HCT116 (cell line): ENCODE data around the gene LIN52. TPM values are rescaled to one million over a fixed set of nuclear protein-coding genes. Genes with fewer than 3 reads are reported as not detected.

Source experiments
- ATAC-seq: fragments of 200-7000 bp; cut with Tn5 transposase; 2 replicates; pipeline ENCODE4 v1.9.1; 2020; ENCODE audit warnings: mild to moderate bottlenecking, moderate library complexity
- Bru-seq: library from RNA; stranded (reverse); fragments of 400-500 nt; gene quantifications from one replicate; lab custom pipeline; 2021; lab: Mats Ljungman, UMichigan
- BruChase-seq, 2 experiments: library from RNA; stranded (reverse); fragments of 400-500 nt; gene quantifications; one replicate each; lab custom pipeline; 2021; lab: Mats Ljungman, UMichigan
- BruUV-seq: library from RNA; stranded (reverse); fragments of 400-500 nt; replicated peaks from 2 replicates; lab custom pipeline; 2021; lab: Mats Ljungman, UMichigan
- CTCF ChIA-PET: fragments of 300-600 bp; sonication (Branson Sonifier 250); formaldehyde crosslinking; loops from one replicate; lab custom pipeline; 2021; ENCODE audit warnings: antibody characterized with exemption; lab: Charles Lee
- POLR2A ChIA-PET: fragments of 300-600, 350-600 bp; sonication (Branson Sonifier 250); formaldehyde crosslinking; loops from one replicate; lab custom pipeline; 2021; ENCODE audit warnings: antibody characterized with exemption; lab: Charles Lee
- RAD21 ChIA-PET, 2 experiments: fragments of 300-600 bp; sonication (Branson Sonifier 250); formaldehyde crosslinking; loops; one replicate each; lab custom pipeline; 2023; ENCODE audit warnings: low total read pairs in 2 of 2; ENCODE audit not compliant: uncharacterized antibody in 2 of 2, unreplicated experiment in 2 of 2, low non-redundant PET in 1 of 2; lab: Charles Lee
- DNase-seq: peaks from one replicate; pipeline ENCODE4 v3.0.0-alpha.2; 2010; ENCODE audit warnings: low read depth, low spot score
- H2AFZ ChIP-seq: fragments of 200-600 bp; shearing (Covaris generic), sonication (generic); 2 replicates; pipeline ENCODE4 v1.6.1; 2017; ENCODE audit warnings: low read depth, mixed run types, mixed read lengths, antibody characterized with exemption, low read length; ENCODE audit not compliant: poor library complexity, severe bottlenecking
- H3K27ac ChIP-seq: 2 replicates; pipeline ENCODE4 v1.5.1; 2012; ENCODE audit warnings: low read depth, low read length
- H3K27me3 ChIP-seq: fragments of 200-600 bp; sonication (generic); 2 replicates; pipeline ENCODE4 v1.6.1; 2016; ENCODE audit warnings: mixed run types, low read length, mixed read lengths; ENCODE audit not compliant: insufficient read depth
- H3K36me3 ChIP-seq, 2 experiments: fragments of 200-500 bp in 1 of 2; fragments of 200-600 bp in 1 of 2; sonication (Bioruptor generic) in 1 of 2; sonication (generic) in 1 of 2; 2 replicates each; pipeline versions ENCODE4 v1.5.1 to v1.6.1; 2014 to 2016; ENCODE audit warnings: low read length in 2 of 2, inconsistent platforms in 1 of 2, mixed read lengths in 1 of 2, mixed run types in 1 of 2; ENCODE audit not compliant: insufficient read depth in 2 of 2, control insufficient read depth in 1 of 2
- H3K4me1 ChIP-seq, 2 experiments: fragments of 200-600 bp in 1 of 2; sonication (generic) in 1 of 2; 2 replicates each; pipeline versions ENCODE4 v1.5.1 to v1.6.1; 2012 to 2017; ENCODE audit warnings: low read length in 2 of 2, inconsistent platforms in 1 of 2, mild to moderate bottlenecking in 1 of 2, mixed read lengths in 1 of 2, mixed run types in 1 of 2, moderate library complexity in 1 of 2; ENCODE audit not compliant: insufficient read depth in 2 of 2, control insufficient read depth in 1 of 2
- H3K4me2 ChIP-seq: fragments of 200-600 bp; sonication (generic); 2 replicates; pipeline ENCODE4 v1.6.1; 2017; ENCODE audit warnings: mixed run types, low read length, mixed read lengths
- H3K4me3 ChIP-seq, 2 experiments: fragments of 200-600 bp in 1 of 2; sonication (generic) in 1 of 2; replicated peaks in 1 of 2; 2 replicates each; pipeline ENCODE4 v1.5.1; 2011 to 2016; ENCODE audit warnings: low read length in 2 of 2, control low read depth in 1 of 2, low read depth in 1 of 2, mild to moderate bottlenecking in 1 of 2, mixed read lengths in 1 of 2, mixed run types in 1 of 2
- H3K79me2 ChIP-seq: fragments of 200-600 bp; sonication (generic); 2 replicates; pipeline ENCODE4 v1.6.1; 2017; ENCODE audit warnings: mild to moderate bottlenecking, mixed run types, low read length, moderate library complexity, mixed read lengths; ENCODE audit not compliant: insufficient read depth
- H3K9ac ChIP-seq: fragments of 200-600 bp; sonication (generic); 2 replicates; pipeline ENCODE4 v1.6.1; 2016; ENCODE audit warnings: low read length, mixed read lengths
- H3K9me2 ChIP-seq: fragments of 200-600 bp; sonication (generic), shearing (Covaris generic); 2 replicates; pipeline ENCODE4 v1.6.1; 2017; ENCODE audit warnings: mixed run types, mild to moderate bottlenecking, moderate library complexity; ENCODE audit not compliant: insufficient read depth
- H3K9me3 ChIP-seq, 2 experiments: fragments of 200-500 bp in 1 of 2; fragments of 200-600 bp in 1 of 2; sonication (Bioruptor generic) in 1 of 2; sonication (generic) in 1 of 2; 2 replicates each; pipeline ENCODE4 v1.6.1; 2014 to 2017; ENCODE audit warnings: low read length in 2 of 2, mixed read lengths in 2 of 2, inconsistent platforms in 1 of 2, low read depth in 1 of 2, mild to moderate bottlenecking in 1 of 2, mixed run types in 1 of 2, moderate library complexity in 1 of 2; ENCODE audit not compliant: control insufficient read depth in 1 of 2, insufficient read depth in 1 of 2
- H4K20me1 ChIP-seq: fragments of 200-600 bp; sonication (generic), shearing (Covaris generic); 2 replicates; pipeline ENCODE4 v1.6.1; 2017; ENCODE audit warnings: mixed run types, mild to moderate bottlenecking, moderate library complexity; ENCODE audit not compliant: insufficient read depth
- CBX3 ChIP-seq: IDR thresholded peaks from 2 replicates; pipeline ENCODE4 v1.6.1; 2012; ENCODE audit warnings: low read depth
- CEBPB ChIP-seq: IDR thresholded peaks from 2 replicates; pipeline ENCODE4 v1.6.1; 2012; ENCODE audit warnings: low read depth
- CTCF ChIP-seq, 3 experiments: fragments of 200-600 bp in 1 of 3; sonication (generic) in 1 of 3; IDR thresholded peaks in 2 of 3; conservative IDR thresholded peaks in 1 of 3; 2 replicates each; pipeline ENCODE4 v1.5.1; 2012 to 2017; ENCODE audit warnings: low read depth in 2 of 3, low read length in 2 of 3, antibody characterized with exemption in 1 of 3, borderline replicate concordance in 1 of 3, control low read depth in 1 of 3, mild to moderate bottlenecking in 1 of 3, mixed read lengths in 1 of 3, mixed run types in 1 of 3, moderate library complexity in 1 of 3; ENCODE audit not compliant: insufficient read depth in 1 of 3
- EGR1 ChIP-seq: IDR thresholded peaks from 2 replicates; pipeline ENCODE4 v1.6.1; 2012; ENCODE audit warnings: low read depth
- EZH2phosphoT487 ChIP-seq: fragments of 200-600 bp; IDR thresholded peaks from 2 replicates; pipeline ENCODE4 v1.6.1; 2018; ENCODE audit warnings: antibody characterized with exemption, borderline replicate concordance
- FOSL1 ChIP-seq: IDR thresholded peaks from 2 replicates; pipeline ENCODE4 v1.6.1; 2012; ENCODE audit warnings: low read depth
- JUND ChIP-seq: IDR thresholded peaks from 2 replicates; pipeline ENCODE4 v1.6.1; 2012
- MAX ChIP-seq: IDR thresholded peaks from 2 replicates; pipeline ENCODE4 v1.6.1; 2012
- POLR2A ChIP-seq: IDR thresholded peaks from 2 replicates; pipeline ENCODE4 v1.7.0; 2011; ENCODE audit warnings: borderline replicate concordance; ENCODE audit not compliant: insufficient read depth, insufficient read length; ENCODE audit errors: extremely low read depth
- RAD21 ChIP-seq: IDR thresholded peaks from 2 replicates; pipeline ENCODE4 v1.6.1; 2012; ENCODE audit warnings: low read depth, mild to moderate bottlenecking
- REST ChIP-seq: IDR thresholded peaks from 2 replicates; pipeline ENCODE4 v1.6.1; 2012; ENCODE audit warnings: low read depth
- SRF ChIP-seq: IDR thresholded peaks from 2 replicates; pipeline ENCODE4 v1.6.1; 2012; ENCODE audit warnings: low read depth
- TCF7L2 ChIP-seq: IDR thresholded peaks from 2 replicates; pipeline ENCODE4 v1.7.0; 2011; ENCODE audit warnings: borderline replicate concordance, inconsistent platforms; ENCODE audit not compliant: insufficient read depth, insufficient read length; ENCODE audit errors: extremely low read depth
- YY1 ChIP-seq: IDR thresholded peaks from 2 replicates; pipeline ENCODE4 v1.6.1; 2011; ENCODE audit warnings: low read length, low read depth, moderate library complexity, mild to moderate bottlenecking; ENCODE audit not compliant: insufficient replicate concordance; ENCODE audit errors: extremely low read depth
- ZFX ChIP-seq: fragments of 450-650 bp; IDR thresholded peaks from 2 replicates; pipeline ENCODE4 v1.6.1; 2017
- ZNF274 ChIP-seq: fragments of 200-500 bp; sonication (Bioruptor generic); IDR thresholded peaks from 2 replicates; pipeline ENCODE4 v1.6.1; 2014; ENCODE audit warnings: mild to moderate bottlenecking, low read depth, low read length, inconsistent platforms
- intact Hi-C: fragments of 100-400 bp; cut with micrococcal nuclease; formaldehyde crosslinking; loops from 2 replicates; pipeline ENCODE4 v1.10.0; 2022
- long read RNA-seq: library from polyadenylated mRNA; unstranded; transcript quantifications from one replicate; pipeline ENCODE4 v2.0.0, GENCODE V29; 2021; ENCODE audit not compliant: unreplicated experiment
- polyA plus RNA-seq: library from polyadenylated mRNA; unstranded; fragments of >200 nt; gene quantifications from 2 replicates; pipeline ENCODE4 v1.2.1, GENCODE V29; 2012; ENCODE audit warnings: missing spikeins
- total RNA-seq: library from RNA; stranded (reverse); gene quantifications from one replicate; pipeline ENCODE4 v1.2.1, GENCODE V29; 2021; ENCODE audit not compliant: unreplicated experiment
- TF ChIP-seq, protein P1 (sequence below): IDR thresholded peaks from 2 replicates; pipeline ENCODE4 v1.6.1; 2012

Gene LIN52
- total RNA-seq: 9.6 TPM
- 5.6 and 5.7 TPM in 2 replicates for polyA plus RNA-seq
- percentile 61 among the genes with signal in this experiment for Bru-seq, nascent RNA
- percentile 51 among the genes with signal in this experiment for BruChase-seq, experiment 1, labeled RNA remaining after a 6-hour chase
- percentile 54 among the genes with signal in this experiment for BruChase-seq, experiment 2, labeled RNA remaining after a 2-hour chase
- long read RNA-seq, transcript LIN52-205 (6 exons, 2,776 nt): major isoform, 27 of 40 reads
- long read RNA-seq, partial matches to known transcripts: 1 of 40 reads
- long read RNA-seq, other reads (novel, unspliced or antisense): 11 of 40 reads

DNA sequence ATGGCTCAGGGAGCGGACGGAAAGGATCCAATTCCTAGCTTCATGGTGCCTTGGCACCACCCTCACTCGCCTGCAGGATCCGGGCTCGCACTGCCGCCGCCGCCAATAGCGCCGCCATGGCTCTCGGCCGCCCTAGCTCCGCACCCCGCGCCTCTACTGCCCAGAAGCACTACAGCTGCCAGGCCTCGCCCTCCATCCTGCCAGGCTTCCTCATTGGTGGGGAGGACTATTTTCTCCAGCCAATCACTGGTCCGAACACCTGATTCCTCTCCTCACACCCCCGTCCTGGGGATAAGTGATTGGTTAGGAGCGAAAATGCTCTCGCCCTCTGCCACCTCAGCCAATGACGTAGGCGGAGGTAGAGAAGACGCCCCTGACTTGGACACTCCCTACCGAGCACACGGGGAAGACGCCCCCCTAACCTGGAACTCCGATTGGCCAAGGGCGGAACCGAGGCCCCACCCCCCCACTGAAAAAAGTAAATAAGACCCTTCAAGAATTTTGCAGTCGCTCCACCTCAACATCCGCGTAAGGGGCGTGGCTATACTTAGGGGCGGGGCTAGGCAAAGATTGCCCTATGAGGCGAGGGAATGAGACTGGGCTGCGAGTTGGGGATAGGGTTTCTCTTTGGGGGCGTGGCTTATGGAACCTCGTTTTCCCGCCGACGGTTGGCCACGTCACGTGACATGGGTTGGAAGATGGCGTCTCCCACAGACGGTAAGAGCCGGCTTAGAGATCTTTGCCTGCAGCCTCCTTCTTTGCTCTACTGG lies at the start of gene LIN52, which contains the start of gene ALDH6A1:
LIN52 (plus strand) TSS at position 680 of the 770 bp plus-strand sequence; CDS start at position 699, 19 bp downstream.
ALDH6A1 (minus strand) TSS at position 177 of the 770 bp plus-strand sequence; CDS start at position 118, 59 bp downstream.
- CTCF ChIA-PET: no interaction called here
- no peaks in the 10 kb centered on the region for H3K27me3 ChIP-seq
- no peaks in the 10 kb centered on the region for H3K9me2 ChIP-seq
- peaks cover 18% of the 10 kb centered on the region for H3K79me2 ChIP-seq
- peak; percentile 100 for DNase-seq
- intact Hi-C loops: no loop called here
- ATAC-seq: peak; percentile 95
- H3K27ac ChIP-seq: peak within 1 kb of the TSS; percentile 32
- H3K4me3 ChIP-seq: peak within 1 kb of the TSS; percentile 88 to 98
- no peaks in the 10 kb centered on the region for H3K9me3 ChIP-seq
- RAD21 ChIA-PET: no interaction called here
- no peaks in the 10 kb centered on the region for H4K20me1 ChIP-seq
- H2AFZ ChIP-seq: peak within 1 kb of the TSS; percentile 45
- no peaks in the 10 kb centered on the region for H3K36me3 ChIP-seq
- peak within 1 kb of the TSS; percentile 93 for H3K9ac ChIP-seq
- H3K4me2 ChIP-seq: peak within 1 kb of the TSS; percentile 100
- POLR2A ChIA-PET: interaction anchor here (1.6 kb wide), 1 partner anchor 23 kb away, joined by 3 read pairs; no protein-coding TSS in a partner anchor
- no TSS peak for BruUV-seq
- H3K4me1 ChIP-seq: peaks cover 0 to 19% of the 10 kb centered on the region in 2 experiments; a peak in 3 of 4 replicates
- TF ChIP-seq REST (no peak), POLR2A (peak; percentile 39), EZH2phosphoT487 (no peak), YY1 (peak; percentile 94), EGR1 (peak; percentile 84), MAX (peak; percentile 88), ZFX (no peak), ZNF274 (no peak), TCF7L2 (no peak), RAD21 (no peak), CTCF (IDR thresholded peaks at IDR 0.05 in 2 of 3, conservative IDR thresholded peaks at IDR 0.05 in 1 of 3; ENCODE audit: borderline replicate concordance in 1 of 3, insufficient read depth in 1 of 3, low read depth in 2 of 3, low read length in 2 of 3) (no peak), CBX3 (no peak), CEBPB (no peak), JUND (no peak), FOSL1 (no peak), SRF (peak; percentile 85; the same call in 1 of the 2 replicates)
- TF ChIP-seq, protein P1, sequence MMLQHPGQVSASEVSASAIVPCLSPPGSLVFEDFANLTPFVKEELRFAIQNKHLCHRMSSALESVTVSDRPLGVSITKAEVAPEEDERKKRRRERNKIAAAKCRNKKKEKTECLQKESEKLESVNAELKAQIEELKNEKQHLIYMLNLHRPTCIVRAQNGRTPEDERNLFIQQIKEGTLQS: no peak
